HUDEP-2 (cell line): ENCODE results near the gene ANKRD37.
A peak's percentile ranks its signal among the peaks of the same experiment; 100 is the strongest.

Source experiments
- DNase-seq, 76 experiments: peaks; one replicate each; lab custom pipeline; 2025; ENCODE audit not compliant: unreplicated experiment in 76 of 76; lab: John Stamatoyannopoulos, UW

The ANKRD37 gene

GRCh38 chr4:185412412-185412811 is 15.8 kb downstream of the ANKRD37 start:
- no peak for DNase-seq

GRCh38 chr4:185416955-185417354 is 20.3 kb downstream of the ANKRD37 start:
- DNase-seq: no peak

GRCh38 chr4:185421366-185422124 is 24.9 kb downstream of the ANKRD37 start:
- DNase-seq: no peak

DNA sequence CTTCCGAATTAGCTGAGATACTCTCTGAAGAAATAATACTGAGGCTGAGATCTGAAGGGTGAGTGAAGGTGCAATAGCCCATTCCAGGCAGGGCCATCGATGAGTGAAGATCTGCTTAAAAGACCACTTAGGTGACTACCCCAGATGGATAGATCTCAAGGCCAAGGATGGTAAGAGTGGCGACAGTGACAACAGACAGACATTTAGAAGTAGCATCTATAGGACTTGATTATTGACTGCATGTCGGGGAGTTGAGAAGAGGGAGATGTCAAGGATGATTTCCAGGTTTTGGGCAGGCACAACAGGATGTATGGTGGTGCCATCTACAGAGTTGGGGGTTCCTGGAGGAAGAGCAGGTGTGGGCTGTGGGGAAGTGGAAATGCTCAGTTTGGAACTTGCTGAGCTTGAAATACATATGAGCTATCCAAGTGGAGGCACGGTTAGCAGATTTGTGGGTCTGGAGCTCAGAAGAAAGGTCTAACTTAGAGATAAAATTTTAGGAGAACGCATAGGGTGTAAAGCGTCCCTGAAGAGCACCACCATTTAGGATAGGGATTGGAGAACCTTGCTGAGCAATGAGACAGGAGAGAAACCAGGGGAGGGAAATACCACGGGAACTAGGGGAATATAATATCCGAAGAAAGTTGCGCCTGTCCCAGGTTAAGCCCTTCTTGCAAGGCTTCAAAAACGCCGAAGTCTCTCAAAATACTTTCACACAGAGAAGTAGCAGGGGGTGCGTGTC is 28.4 kb downstream of the ANKRD37 start:
- DNase-seq: peak in 8 of 76 experiments; percentile 5 to 27 (median 13)

- peak in 75 of 76 experiments; percentile 15 to 98 (median 77) for DNase-seq
Observed at GRCh38 chr4:185425647-185426352, 29.2 kb downstream of the ANKRD37 start, which contains the start of gene UFSP2. UFSP2 (minus strand) TSS chr4:185425964; CDS start chr4:185425868, 96 bp downstream.

GRCh38 chr4:185426960-185427688 is 30.5 kb downstream of the ANKRD37 start:
- no peak for DNase-seq

DNA sequence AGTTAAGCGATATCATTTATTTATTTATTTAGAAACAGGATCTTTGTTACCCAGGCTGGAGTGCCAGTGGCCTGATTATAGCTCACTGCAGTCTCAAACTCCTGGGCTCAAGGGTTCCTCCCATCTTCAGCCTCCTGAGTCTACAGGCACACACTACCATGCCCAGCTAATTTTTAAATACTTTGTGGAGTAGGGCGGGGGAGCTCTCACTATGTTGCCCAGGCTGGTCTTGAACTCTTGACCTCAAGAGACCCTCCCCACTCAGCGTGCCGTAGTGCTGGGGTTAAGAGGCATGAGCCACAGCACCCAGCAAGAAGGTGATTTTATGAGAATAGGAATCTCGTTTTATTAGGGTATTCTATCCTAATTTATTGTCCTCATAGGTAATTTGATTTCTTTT is 33.0 kb downstream of the ANKRD37 start:
- DNase-seq: no peak

DNA sequence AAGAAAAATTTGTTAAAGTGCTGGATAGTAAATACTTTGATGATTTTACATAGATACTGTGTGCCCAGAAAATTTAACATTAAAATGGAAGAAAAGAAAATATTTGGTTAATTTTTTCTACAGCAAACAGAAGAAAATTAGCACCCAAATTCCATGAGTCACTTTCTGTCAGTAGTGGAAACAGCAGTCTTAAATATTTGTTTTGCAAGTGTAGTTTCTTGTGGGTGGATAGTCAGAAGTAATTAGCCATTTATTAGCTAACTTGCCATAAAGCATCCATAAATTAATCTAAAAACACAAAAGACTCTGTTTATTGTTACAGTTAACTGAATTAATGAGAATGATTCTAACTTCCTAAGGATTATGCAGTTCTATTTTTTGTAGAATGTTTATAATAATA is 38.8 kb downstream of the ANKRD37 start:
- DNase-seq: no peak

DNA sequence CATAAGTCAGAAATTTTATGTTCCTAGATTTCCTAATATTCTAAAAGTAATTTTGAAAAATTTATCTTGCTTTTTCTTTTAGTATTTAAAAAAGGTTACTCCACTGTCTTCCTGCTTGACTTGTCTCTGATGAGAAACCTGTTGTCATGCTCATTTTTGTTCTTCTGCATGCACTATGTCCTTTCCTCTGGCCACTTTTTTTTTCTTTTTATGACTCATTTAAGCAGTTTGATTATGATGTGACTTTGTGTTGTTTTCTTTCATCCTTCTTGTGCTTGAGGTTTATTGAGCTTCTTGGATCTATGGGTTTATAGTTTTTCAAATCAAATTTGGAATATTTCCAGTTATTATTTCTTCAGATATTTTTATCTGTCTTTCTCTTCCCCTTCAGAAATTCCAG is 41.2 kb downstream of the ANKRD37 start:
- DNase-seq: no peak

DNA sequence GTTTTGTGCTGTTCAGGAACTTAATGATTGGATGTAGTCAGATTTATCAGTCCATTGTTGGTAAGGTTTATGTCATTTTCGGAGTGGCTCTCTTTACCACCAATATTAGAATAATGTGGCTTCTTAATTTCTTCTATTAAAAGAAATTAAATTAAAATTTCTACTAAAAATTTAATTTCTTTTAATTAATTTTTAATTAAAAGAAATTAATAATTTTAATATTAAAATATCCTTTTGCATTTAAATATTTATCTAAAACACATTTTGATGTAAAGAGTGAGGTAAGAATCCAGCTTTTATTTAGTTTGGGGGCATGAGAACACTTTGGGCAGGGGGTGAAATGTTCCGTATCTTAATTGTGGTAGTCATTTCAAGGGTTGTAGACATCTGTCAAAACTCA is 44.8 kb downstream of the ANKRD37 start:
- no peak for DNase-seq

DNA sequence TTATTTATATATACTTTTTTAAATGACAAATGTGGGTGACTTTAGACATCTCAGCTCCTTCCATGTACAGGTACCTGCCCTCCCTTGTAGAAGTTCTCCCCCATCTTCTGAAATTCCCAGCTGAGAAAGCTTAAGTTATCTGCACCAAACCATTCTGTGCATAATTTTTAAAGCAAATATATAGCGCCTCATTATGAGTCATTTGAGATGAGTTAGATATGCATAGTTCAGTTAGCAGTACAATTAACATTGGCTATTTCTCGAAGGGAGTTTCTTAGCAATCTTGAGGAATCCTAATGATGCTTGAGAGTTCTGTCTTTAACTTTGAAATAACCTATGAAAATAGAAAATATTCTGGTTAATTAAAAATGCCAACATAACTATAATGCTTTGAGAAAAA is 48.6 kb downstream of the ANKRD37 start:
- no peak for DNase-seq
